ENCODE measurements around the gene TSSK3.
A peak's percentile ranks its signal among the peaks of the same experiment; 100 is the strongest.

The TSSK3 gene

DNA sequence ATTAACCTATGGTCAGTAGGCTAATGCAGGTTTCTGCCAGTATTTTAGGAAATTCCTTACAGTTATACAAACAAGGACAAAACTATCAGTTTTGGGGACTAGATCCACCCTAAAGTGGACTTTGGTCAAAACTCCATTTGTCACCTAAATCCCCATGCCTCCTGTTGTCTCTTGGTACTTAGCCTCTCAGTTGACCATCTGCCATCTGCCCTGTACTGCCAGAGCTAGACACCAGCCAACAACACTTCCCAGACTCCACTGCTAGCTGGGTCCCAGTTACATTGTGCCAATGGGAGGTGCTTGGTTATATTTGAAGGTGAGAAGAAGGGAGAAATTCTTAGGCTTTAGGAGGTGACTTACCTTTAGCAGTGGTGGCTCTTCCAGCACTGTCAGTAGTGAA, 48.9 kb downstream of the TSSK3 start:
- TF ChIP-seq, protein P1, sequence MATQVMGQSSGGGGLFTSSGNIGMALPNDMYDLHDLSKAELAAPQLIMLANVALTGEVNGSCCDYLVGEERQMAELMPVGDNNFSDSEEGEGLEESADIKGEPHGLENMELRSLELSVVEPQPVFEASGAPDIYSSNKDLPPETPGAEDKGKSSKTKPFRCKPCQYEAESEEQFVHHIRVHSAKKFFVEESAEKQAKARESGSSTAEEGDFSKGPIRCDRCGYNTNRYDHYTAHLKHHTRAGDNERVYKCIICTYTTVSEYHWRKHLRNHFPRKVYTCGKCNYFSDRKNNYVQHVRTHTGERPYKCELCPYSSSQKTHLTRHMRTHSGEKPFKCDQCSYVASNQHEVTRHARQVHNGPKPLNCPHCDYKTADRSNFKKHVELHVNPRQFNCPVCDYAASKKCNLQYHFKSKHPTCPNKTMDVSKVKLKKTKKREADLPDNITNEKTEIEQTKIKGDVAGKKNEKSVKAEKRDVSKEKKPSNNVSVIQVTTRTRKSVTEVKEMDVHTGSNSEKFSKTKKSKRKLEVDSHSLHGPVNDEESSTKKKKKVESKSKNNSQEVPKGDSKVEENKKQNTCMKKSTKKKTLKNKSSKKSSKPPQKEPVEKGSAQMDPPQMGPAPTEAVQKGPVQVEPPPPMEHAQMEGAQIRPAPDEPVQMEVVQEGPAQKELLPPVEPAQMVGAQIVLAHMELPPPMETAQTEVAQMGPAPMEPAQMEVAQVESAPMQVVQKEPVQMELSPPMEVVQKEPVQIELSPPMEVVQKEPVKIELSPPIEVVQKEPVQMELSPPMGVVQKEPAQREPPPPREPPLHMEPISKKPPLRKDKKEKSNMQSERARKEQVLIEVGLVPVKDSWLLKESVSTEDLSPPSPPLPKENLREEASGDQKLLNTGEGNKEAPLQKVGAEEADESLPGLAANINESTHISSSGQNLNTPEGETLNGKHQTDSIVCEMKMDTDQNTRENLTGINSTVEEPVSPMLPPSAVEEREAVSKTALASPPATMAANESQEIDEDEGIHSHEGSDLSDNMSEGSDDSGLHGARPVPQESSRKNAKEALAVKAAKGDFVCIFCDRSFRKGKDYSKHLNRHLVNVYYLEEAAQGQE (IDR thresholded peaks at IDR 0.05; ENCODE audit: insufficient read depth in 1 of 2, low read depth in 2 of 2, low read length in 2 of 2), result no peak
- no peak for TF ChIP-seq SIN3A (IDR thresholded peaks at IDR 0.05; ENCODE audit: borderline replicate concordance, insufficient read depth, low read length)
- no peak for TF ChIP-seq FOXP2 (optimal IDR thresholded peaks at IDR 0.05; ENCODE audit: borderline replicate concordance, extremely low read depth, extremely low read length, insufficient read depth)
- TF ChIP-seq POLR2AphosphoS5 (IDR thresholded peaks at IDR 0.05; ENCODE audit: low read depth, low read length), result no peak
- TF ChIP-seq TAF1 (IDR thresholded peaks at IDR 0.05; ENCODE audit: borderline replicate concordance, insufficient read depth, low read length), result no peak

- TF ChIP-seq SIN3A (IDR thresholded peaks at IDR 0.05; ENCODE audit: borderline replicate concordance, insufficient read depth, low read length), result no peak
- TF ChIP-seq, protein P1 (IDR thresholded peaks at IDR 0.05; ENCODE audit: insufficient read depth in 1 of 2, low read depth in 2 of 2, low read length in 2 of 2), result 0 out of 4 replicates have a peak, but pooled peaks of 1 of the 2 experiments have one; percentile 32
Observed at GRCh38 chr1:32413507-32414185, 51.3 kb downstream of the TSSK3 start.

All from PFSK-1 (cell line).